Measurements from ENCODE around the gene CHMP1A.
A peak's percentile ranks its signal among the peaks of the same experiment; 100 is the strongest.
"Not testable (repeated sequence)": the region's sequence is repeated elsewhere in the genome, so short reads cannot be mapped to it uniquely, and the experiment has no call there.

The CHMP1A gene

GRCh38 chr16:89691231-89691985 lies 33.9 kb upstream of the CHMP1A start:
- no peak for DNase-seq

- DNase-seq: no peak
Measured at GRCh38 chr16:89690392-89690901, 32.9 kb upstream of the CHMP1A start.

- DNase-seq: not testable (repeated sequence)
Measured at GRCh38 chr16:89689621-89690020, 32.1 kb upstream of the CHMP1A start.

- no peak for DNase-seq
Measured at GRCh38 chr16:89689142-89689541, 31.6 kb upstream of the CHMP1A start.

GRCh38 chr16:89688395-89688794 lies 30.9 kb upstream of the CHMP1A start:
- DNase-seq: no peak

- DNase-seq: no peak
Measured at GRCh38 chr16:89687092-89687940, 29.8 kb upstream of the CHMP1A start.

- peak; percentile 64 to 89 for DNase-seq
Measured at GRCh38 chr16:89686520-89687091, 29.1 kb upstream of the CHMP1A start, which contains the start of gene CDK10. Gene CDK10 (plus strand): TSS chr16:89686689. CDS start chr16:89686711, 22 bp downstream.

GRCh38 chr16:89685916-89686315 lies 28.4 kb upstream of the CHMP1A start:
- no peak for DNase-seq

- DNase-seq: no peak
Measured at GRCh38 chr16:89678258-89678657, 20.8 kb upstream of the CHMP1A start.

GRCh38 chr16:89672177-89672941 lies 14.9 kb upstream of the CHMP1A start:
- DNase-seq: no peak

- not testable (repeated sequence) for DNase-seq
Measured at GRCh38 chr16:89671565-89671964, 14.1 kb upstream of the CHMP1A start.

GRCh38 chr16:89670496-89671431 lies 13.3 kb upstream of the CHMP1A start:
- DNase-seq: peak in 1 of 2 donors; percentile 23

GRCh38 chr16:89669755-89670154 lies 12.2 kb upstream of the CHMP1A start:
- DNase-seq: no peak

- no peak for DNase-seq
Measured at GRCh38 chr16:89668790-89669158, 11.3 kb upstream of the CHMP1A start.

- DNase-seq: no peak
Measured at GRCh38 chr16:89667633-89668032, 10.1 kb upstream of the CHMP1A start.

GRCh38 chr16:89667000-89667399 lies 9.5 kb upstream of the CHMP1A start:
- DNase-seq: not testable (repeated sequence)

- DNase-seq: not testable (repeated sequence)
Measured at GRCh38 chr16:89664238-89664637, 6.7 kb upstream of the CHMP1A start.

- no peak for DNase-seq
Measured at GRCh38 chr16:89661215-89661614, 3.7 kb upstream of the CHMP1A start.

GRCh38 chr16:89660146-89660545 lies 2.6 kb upstream of the CHMP1A start:
- no peak for DNase-seq

GRCh38 chr16:89658221-89658879 lies 842 bp upstream of the CHMP1A start:
- DNase-seq: no peak

All from bone marrow (tissue), 2 donors.